Upper lobe of left lung (tissue), 4 donors: ENCODE measurements around the gene PCSK5.

Experiments used
- EP300 ChIP-seq, 4 donors: sonication (generic); formaldehyde crosslinking; IDR thresholded peaks; one replicate each; pipeline ENCODE4 v1.5.1; 2017; ENCODE audit warnings: antibody characterized with exemption in 4 of 4, control low read depth in 2 of 4
- POLR2A ChIP-seq, 4 donors: fragments of 450-650 bp; IDR thresholded peaks; one replicate each; pipeline ENCODE4 v1.5.1; 2016 to 2017; ENCODE audit warnings: antibody characterized with exemption in 4 of 4, mild to moderate bottlenecking in 2 of 4
- POLR2AphosphoS5 ChIP-seq, 2 donors: sonication (generic); formaldehyde crosslinking; IDR thresholded peaks; one replicate each; pipeline ENCODE4 v1.5.1; 2017; ENCODE audit warnings: antibody characterized with exemption in 2 of 2
- TF ChIP-seq, protein P1 (sequence below), 6 experiments: fragments of 450-650 bp in 4 of 6; fragments of 200-600 bp in 2 of 6; sonication (generic) in 2 of 6; IDR thresholded peaks; one replicate each; pipeline ENCODE4 v1.5.1; 2016 to 2019; ENCODE audit warnings: antibody characterized with exemption in 6 of 6

DNA sequence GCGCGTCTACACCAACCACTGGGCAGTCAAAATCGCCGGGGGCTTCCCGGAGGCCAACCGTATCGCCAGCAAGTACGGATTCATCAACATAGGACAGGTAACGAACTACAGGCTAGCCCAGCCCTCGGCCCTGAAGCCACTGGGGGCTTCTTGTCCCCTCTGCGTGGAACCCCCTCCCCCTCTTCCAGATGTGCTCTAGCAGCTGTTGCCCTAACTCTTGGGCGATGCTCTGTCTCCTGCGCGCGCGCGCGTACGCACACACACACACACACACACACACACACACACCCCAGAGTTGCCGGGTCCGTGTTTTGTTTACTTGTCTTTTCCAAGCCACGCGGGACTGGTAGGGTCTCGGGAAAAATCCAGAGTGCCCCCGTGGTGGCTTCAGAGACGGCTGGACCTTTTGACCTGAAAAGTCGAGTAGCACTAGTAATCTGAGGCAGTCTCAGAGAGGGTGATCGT is 836 bp downstream of the PCSK5 start:
- TF ChIP-seq, protein P1, sequence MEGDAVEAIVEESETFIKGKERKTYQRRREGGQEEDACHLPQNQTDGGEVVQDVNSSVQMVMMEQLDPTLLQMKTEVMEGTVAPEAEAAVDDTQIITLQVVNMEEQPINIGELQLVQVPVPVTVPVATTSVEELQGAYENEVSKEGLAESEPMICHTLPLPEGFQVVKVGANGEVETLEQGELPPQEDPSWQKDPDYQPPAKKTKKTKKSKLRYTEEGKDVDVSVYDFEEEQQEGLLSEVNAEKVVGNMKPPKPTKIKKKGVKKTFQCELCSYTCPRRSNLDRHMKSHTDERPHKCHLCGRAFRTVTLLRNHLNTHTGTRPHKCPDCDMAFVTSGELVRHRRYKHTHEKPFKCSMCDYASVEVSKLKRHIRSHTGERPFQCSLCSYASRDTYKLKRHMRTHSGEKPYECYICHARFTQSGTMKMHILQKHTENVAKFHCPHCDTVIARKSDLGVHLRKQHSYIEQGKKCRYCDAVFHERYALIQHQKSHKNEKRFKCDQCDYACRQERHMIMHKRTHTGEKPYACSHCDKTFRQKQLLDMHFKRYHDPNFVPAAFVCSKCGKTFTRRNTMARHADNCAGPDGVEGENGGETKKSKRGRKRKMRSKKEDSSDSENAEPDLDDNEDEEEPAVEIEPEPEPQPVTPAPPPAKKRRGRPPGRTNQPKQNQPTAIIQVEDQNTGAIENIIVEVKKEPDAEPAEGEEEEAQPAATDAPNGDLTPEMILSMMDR (IDR thresholded peaks at IDR 0.05) = no peak
- TF ChIP-seq EP300 (IDR thresholded peaks at IDR 0.05) (no peak), POLR2A (IDR thresholded peaks at IDR 0.05) (no peak), POLR2AphosphoS5 (IDR thresholded peaks at IDR 0.05) (no peak)
